GM19452 (cell line): ENCODE measurements around the gene FRMD5.
A peak's percentile ranks its signal among the peaks of the same experiment; 100 is the strongest.
"Not testable (repeated sequence)": the region's sequence is repeated elsewhere in the genome, so short reads cannot be mapped to it uniquely, and the experiment has no call there.

Source experiments
- ATAC-seq: cut with Tn5 transposase; IDR thresholded peaks from one replicate; pipeline ENCODE4 v1.9.1; 2021; ENCODE audit not compliant: unreplicated experiment

FRMD5 gene

DNA sequence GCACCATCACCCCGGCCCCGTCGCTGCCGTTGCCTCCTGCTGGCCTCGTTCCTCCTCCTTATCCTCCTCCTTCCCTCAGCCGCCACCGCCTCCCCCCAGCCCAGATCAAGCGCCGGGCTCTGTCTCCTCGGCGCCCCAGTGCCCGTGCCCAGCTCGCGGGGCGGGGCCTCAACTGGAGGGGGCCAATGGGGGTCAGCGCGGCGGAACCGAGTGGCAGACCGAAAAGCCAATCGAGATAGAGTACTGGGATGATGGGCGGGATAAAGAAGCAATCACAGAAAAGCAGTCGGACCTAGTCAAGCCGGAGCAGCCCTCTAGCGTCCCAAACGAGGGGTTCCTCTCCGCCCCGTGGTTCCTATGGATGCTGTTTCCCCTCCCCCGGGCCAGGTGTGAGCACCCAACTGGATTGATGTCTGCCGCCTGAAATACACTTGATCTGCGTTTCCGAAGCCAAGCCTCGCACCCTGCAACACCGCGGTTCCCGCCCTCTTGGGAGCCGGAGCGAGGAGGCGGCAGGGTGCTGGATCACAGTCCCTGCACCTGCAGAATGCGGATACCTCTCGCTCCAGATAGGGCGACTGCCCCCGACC, at the start of gene FRMD5:
Gene FRMD5, minus strand, starts transcription at position 121 of the 590 bp plus-strand sequence.
- ATAC-seq = peak; percentile 93

DNA sequence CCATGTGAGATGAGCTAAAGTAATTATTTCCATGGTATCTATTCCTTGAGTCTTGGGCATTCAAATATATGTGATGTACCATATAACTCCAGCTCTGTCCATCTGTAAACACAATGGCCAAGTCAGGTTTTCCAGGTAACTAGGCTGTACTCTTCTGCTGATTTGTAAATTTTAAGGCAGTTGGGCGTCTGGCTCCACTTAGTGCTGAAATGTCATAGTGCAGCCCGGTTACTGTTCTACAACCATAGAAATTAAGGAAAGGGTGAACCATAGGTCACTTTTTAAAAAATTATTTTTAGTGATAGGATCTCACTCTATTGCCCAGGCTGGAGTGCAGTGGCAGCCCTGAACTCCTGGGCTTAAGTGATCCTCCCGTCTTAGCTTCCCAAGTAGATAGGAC, 48.8 kb upstream of the FRMD5 start:
- ATAC-seq = no peak

DNA sequence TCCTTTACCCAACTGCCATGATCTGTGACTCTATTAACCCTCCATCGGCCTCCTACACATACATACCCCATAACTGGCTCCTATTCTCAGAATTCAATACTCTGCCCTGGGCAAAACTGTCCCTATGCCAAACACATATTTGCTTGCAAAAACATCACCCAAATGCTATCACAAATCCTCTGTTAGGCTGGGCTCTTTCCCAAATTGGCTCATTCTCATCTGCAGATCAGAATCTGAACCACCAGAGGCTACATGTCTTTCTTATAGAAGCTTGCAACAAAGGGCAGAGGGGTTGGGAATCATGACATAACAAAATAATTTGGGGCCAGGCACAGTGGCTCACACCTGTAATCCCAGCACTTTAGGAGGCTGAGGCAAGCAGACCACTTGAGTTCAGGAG, 48.1 kb upstream of the FRMD5 start:
- ATAC-seq = no peak

DNA sequence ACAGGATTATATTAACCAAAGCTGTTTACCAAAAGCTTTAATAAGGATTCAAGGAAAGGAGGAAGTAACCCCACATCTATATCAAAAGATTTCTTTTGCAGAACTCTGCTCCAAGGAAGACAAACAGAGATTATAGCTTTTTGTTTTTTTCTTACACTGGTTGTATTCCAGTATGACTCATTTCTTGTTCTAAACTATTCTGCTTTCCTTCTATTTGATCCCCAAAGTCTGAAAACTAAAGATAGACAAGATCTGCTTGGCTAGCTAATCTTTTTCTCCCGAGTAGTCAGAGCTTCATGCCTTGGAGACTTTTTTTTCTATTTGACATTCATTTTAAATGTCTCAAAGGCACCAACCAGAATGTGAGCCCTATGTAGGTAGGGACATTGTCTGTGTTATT, 36.8 kb upstream of the FRMD5 start:
- ATAC-seq = no peak

DNA sequence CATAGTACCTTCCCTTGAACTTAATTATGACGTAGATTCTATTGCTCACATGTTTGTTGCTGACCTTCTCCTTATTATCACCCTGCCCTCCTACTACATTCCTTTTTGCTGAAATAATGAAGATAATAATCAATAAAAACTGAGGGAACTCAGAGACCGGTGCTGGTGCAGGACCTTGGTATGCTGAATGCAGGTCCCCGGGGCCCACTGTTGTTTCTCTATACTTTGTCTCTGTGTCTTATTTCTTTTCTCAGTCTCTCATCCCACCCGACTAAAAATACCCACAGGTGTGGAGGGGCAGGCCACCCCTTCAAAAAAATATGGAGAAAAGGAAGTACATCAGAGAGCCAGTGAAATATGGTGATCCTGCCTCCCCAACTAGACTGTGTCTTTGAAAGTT, 34.2 kb upstream of the FRMD5 start:
- not testable (repeated sequence) for ATAC-seq

DNA sequence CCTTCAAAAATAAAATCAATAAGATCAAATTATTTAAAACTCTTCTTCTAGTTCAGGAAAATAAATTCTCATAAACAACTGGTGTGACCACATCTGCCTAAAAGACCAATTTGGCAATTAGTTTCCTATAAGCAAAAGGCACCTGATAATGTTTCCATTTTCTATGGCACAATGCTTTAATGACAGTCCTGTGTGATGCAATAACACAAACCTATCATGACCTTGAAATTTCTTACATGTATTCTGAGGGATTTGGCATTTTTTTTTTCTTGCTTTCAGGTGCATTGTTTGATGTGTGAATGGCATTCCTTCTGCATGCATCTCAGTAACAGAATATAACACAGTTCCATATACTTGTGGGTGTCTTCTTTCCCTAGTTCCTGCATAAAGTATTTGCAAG, 32.5 kb upstream of the FRMD5 start:
- ATAC-seq = no peak

DNA sequence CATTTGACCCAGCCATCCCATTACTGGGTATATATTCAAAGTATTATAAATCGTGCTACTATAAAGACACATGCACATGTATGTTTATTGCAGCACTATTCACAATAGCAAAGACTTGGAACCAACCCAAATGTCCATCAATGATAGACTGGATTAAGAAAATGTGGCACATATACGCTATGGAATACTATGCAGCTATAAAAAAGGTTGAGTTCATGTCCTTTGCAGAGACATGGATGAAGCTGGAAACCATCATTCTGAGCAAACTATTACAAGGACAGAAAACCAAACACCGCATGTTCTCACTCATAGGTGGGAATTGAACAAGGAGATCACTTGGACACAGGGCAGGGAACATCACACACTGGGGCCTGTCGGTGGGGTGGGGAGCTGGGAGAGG, 31.9 kb upstream of the FRMD5 start:
- not testable (repeated sequence) for ATAC-seq

DNA sequence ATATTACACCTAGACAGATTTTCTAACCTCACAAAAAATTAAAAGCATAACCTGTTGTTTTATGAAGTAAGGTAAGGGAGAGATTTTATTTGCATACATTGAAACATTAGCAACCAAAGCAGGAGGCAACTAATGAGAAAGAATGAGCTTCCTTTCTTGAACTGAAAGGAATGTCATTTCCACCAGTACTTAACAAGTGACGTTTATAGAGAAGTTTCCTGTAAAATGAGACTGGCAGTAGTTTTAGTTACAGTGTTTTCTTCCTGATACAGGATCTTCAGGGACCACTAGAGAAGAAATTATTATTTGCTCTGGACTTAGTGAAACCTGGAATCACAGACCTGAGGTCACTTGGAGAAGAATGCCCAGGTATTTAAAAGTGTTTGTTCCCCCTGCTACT, 27.4 kb upstream of the FRMD5 start:
- no peak for ATAC-seq

DNA sequence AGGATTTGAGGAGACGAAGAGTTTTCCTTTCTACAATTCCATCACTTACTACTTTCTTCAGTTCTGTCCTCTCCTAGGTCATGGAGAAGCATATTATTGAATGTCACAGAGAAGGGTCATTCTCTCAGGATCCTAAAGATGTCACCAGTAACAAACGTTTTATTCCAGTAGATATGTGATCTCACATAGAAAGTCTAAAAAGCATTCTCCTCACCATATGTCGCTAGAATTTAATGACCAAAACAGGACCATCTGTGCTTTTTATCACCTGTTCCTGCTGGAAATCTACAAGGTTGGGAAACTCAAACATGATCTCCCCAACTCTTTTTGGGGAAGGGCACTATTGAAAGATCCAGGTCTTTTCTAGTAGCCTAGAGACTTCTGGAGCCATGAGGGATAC, 24.0 kb upstream of the FRMD5 start:
- no peak for ATAC-seq

GRCh38 chr15:44216958-44217357, 21.9 kb upstream of the FRMD5 start:
- ATAC-seq = no peak

- no peak for ATAC-seq
These were observed 20.5 kb upstream of the FRMD5 start for GRCh38 chr15:44215594-44215993.

DNA sequence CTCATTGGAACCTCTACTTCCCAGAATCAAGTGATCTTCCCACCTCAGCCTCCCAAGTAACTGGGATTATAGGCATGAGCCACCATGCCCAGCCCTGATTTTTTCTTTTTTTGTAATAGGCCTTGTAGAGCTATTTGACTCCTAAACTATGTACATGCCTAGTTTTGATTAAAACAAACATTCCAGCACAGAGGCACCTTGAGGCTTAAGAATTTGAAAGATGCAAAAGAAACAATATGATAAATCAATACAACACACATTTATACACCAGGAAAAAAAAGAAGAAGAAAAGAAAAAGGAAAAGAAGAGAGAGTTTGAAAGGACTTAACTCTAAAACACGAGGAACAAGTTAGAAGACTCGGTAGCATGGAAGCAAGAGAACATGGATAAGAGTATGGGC, 13.9 kb upstream of the FRMD5 start:
- ATAC-seq = no peak

DNA sequence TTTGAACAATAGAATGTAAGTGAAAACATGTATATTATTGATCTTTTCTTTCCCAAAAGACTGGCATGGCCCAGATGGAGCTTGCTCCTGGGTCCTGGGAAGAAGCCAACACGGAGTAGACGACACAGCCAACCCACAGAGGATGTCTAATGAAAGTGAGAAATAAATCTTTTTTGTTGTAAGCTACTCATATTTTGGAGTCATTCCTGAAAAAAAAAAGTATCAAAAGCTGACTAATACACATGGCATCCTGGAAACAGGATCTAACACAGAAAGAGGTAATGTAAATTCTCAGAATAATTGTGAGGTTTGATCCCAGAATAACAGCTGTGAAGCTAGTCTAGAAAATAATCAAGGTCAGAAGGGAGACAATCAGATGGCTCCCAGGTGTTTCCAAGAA, 12.6 kb upstream of the FRMD5 start:
- no peak for ATAC-seq

GRCh38 chr15:44199393-44199792, 4.3 kb upstream of the FRMD5 start:
- ATAC-seq = no peak

GRCh38 chr15:44194323-44195150, 534 bp downstream of the FRMD5 start:
- no peak for ATAC-seq

DNA sequence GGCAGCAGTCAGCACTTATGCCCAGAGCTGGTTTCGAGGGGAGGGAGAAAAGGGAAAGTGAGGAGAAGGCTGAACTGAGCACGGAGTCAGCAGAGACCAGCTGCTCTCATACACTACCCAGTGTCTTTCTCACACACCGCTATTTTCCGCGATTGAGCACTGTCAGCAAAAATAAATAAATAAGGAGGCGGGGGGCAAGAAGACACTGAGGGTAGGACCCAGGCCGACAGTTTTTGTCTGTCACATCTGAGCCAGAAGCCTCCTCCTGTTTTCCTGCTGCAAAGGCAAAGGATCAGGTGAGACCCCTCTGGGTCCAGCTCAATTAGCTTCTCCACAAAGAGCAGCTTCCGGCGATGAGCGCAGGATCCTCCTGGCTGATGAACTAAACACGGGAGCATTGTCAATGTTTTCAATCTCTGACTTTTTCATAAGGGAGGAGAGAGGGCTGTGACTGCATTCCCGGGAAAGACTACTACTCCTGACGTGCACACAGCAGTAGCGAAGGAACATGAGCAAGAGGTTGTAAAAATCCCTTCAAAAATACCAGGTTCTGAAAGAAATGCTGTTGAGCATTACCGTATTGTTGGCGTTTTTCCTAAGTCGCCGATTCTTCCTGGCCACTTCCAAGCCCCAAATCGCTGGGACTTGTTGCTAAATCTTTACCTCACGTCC, 1.3 kb downstream of the FRMD5 start:
- ATAC-seq = no peak

DNA sequence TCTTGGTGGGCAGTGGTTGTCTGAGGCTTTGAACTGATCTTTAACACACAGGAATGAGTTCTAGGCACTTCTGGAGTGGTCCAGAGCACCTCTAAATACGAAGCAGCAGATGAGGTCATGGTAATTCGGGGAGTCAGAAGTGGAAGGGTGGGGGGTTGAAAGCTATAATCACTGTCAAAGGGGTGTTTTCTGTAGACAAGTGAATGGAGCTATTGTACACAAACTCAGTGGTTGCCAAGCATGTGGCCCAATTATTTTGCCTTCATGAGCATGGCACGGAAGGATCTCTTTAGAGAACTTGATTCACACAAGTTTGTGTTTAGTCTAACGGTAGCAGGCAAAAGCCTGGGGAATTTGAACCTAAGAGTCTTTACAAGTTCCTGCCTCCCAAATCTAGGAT, 6.3 kb downstream of the FRMD5 start:
- no peak for ATAC-seq

GRCh38 chr15:44186705-44187104, 8.4 kb downstream of the FRMD5 start:
- no peak for ATAC-seq

DNA sequence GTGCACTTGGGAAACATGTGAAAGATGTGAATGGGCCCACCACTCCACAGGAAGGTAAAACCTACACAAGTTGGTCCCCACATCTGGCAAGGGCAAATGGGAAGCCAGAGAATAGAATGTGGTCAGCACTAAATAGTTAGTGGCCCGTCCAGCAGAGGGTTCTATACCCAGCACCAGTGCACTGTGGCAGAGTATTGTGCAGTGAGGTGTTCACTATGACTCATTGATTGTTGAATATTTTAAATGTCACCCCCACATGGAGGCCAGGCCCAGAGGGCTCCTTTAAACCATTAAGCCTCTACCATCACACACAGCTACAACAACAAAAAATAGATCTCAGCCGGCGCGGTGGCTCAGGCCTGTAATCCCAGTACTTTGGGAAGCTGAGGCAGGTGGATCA, 11.7 kb downstream of the FRMD5 start:
- no peak for ATAC-seq

- ATAC-seq = no peak
These were observed 13.7 kb downstream of the FRMD5 start for GRCh38 chr15:44181410-44181809.

GRCh38 chr15:44177139-44177538, 17.9 kb downstream of the FRMD5 start:
- no peak for ATAC-seq

DNA sequence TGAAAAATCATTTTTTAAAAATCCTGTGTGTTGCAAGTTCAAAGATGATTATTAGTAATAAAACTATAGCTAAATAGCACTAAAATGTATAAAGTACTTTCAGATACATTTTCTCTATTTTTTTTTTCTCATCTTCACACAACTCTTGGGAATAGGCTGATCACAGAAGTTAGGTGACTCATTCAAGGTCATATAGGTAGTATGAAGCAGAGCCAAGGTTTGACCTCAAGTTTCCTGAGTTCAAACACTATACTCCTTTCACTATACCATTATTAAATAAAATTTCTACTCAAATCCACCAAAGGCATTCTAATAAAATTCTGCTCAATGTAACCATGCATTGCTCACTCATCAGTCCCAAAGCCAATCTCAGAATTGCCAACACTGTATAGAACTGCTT, 21.3 kb downstream of the FRMD5 start:
- no peak for ATAC-seq
